Sigmoid colon (tissue), 4 donors: Measurements from ENCODE around the gene C4orf36.

Experiments
- EP300 ChIP-seq, 4 donors: sonication (generic); formaldehyde crosslinking; IDR thresholded peaks; one replicate each; pipeline ENCODE4 v1.6.1; 2017; ENCODE audit warnings: antibody characterized with exemption in 4 of 4
- POLR2A ChIP-seq, 2 donors: fragments of 450-650 bp; IDR thresholded peaks; one replicate each; pipeline ENCODE4 v1.6.1; 2016; ENCODE audit warnings: antibody characterized with exemption in 2 of 2, mild to moderate bottlenecking in 2 of 2, moderate library complexity in 2 of 2
- POLR2AphosphoS5 ChIP-seq, 4 donors: sonication (generic); formaldehyde crosslinking; IDR thresholded peaks; one replicate each; pipeline ENCODE4 v1.6.1; 2017; ENCODE audit warnings: antibody characterized with exemption in 4 of 4
- TF ChIP-seq, protein P1 (sequence below), 4 experiments: fragments of 450-650 bp in 3 of 4; fragments of 200-600 bp in 1 of 4; IDR thresholded peaks; one replicate each; pipeline ENCODE4 v1.5.1; 2016 to 2019; ENCODE audit warnings: antibody characterized with exemption in 4 of 4, mild to moderate bottlenecking in 3 of 4, moderate library complexity in 2 of 4

DNA sequence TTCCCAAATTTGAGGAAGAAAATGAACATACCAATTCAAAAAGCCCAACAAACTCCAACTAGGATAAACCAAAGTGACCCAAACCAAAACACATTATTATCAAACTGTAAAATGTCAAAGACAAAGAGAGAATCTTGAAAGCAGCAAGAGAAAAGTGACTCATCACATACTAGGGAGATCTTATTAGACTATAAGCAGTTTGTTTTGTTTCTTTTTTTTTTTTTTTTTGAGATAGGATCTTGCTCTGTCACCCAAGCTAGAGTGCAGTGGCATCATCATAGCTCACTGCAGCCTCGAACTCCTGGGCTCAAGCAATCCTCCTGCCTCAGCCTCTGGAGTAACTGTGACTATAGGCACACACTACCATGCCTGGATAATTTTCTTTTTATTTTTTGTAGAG is 12.6 kb downstream of the C4orf36 start:
- TF ChIP-seq, protein P1, sequence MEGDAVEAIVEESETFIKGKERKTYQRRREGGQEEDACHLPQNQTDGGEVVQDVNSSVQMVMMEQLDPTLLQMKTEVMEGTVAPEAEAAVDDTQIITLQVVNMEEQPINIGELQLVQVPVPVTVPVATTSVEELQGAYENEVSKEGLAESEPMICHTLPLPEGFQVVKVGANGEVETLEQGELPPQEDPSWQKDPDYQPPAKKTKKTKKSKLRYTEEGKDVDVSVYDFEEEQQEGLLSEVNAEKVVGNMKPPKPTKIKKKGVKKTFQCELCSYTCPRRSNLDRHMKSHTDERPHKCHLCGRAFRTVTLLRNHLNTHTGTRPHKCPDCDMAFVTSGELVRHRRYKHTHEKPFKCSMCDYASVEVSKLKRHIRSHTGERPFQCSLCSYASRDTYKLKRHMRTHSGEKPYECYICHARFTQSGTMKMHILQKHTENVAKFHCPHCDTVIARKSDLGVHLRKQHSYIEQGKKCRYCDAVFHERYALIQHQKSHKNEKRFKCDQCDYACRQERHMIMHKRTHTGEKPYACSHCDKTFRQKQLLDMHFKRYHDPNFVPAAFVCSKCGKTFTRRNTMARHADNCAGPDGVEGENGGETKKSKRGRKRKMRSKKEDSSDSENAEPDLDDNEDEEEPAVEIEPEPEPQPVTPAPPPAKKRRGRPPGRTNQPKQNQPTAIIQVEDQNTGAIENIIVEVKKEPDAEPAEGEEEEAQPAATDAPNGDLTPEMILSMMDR (IDR thresholded peaks at IDR 0.05) = no peak
- TF ChIP-seq POLR2A (IDR thresholded peaks at IDR 0.05) = no peak
- no peak for TF ChIP-seq POLR2AphosphoS5 (IDR thresholded peaks at IDR 0.05)
- TF ChIP-seq EP300 (IDR thresholded peaks at IDR 0.05) = no peak
